CD4-positive, alpha-beta T cell (primary cell): ENCODE measurements around the gene FDXACB1. TPM values are rescaled to one million over a fixed set of nuclear protein-coding genes. Genes with fewer than 3 reads are reported as not detected.
A peak's percentile ranks its signal among the peaks of the same experiment; 100 is the strongest.

Source experiments
- ATAC-seq: fragments of 200-7000 bp; cut with Tn5 transposase; one replicate; pipeline ENCODE4 v1.10.0; 2022; ENCODE audit warnings: mild to moderate bottlenecking; ENCODE audit not compliant: poor library complexity
- CTCF ChIA-PET: fragments of 350-600 bp; sonication (Branson Sonifier 250); formaldehyde crosslinking; loops from one replicate; lab custom pipeline; 2021; ENCODE audit warnings: antibody characterized with exemption, inconsistent platforms; lab: Charles Lee
- POLR2A ChIA-PET: fragments of 350-600 bp; sonication (Branson Sonifier 250); formaldehyde crosslinking; loops from one replicate; lab custom pipeline; 2021; ENCODE audit warnings: antibody characterized with exemption, inconsistent platforms; lab: Charles Lee
- DNase-seq, 14 experiments: peaks; one replicate each; pipeline ENCODE4 v3.0.0-alpha.2; 2013 to 2020; ENCODE audit warnings: mixed read lengths in 2 of 14
- H3K27ac ChIP-seq, 2 donors: one replicate each; pipeline versions ENCODE4 v1.5.1 to v1.7.0; 2013; ENCODE audit warnings: low read length in 2 of 2, low read depth in 1 of 2, mild to moderate bottlenecking in 1 of 2
- H3K27me3 ChIP-seq, 2 experiments: 1 replicate in 1 of 2; 2 replicates in 1 of 2; pipeline versions ENCODE4 v1.6.1 to v1.7.0; 2013; ENCODE audit warnings: low read length in 2 of 2, control low read depth in 1 of 2, mild to moderate bottlenecking in 1 of 2, moderate library complexity in 1 of 2; ENCODE audit not compliant: insufficient read depth in 2 of 2, control insufficient read depth in 1 of 2
- H3K36me3 ChIP-seq: one replicate; pipeline ENCODE4 v1.6.1; 2013; ENCODE audit warnings: low read length, control low read depth; ENCODE audit not compliant: insufficient read depth
- H3K4me1 ChIP-seq: one replicate; pipeline ENCODE4 v1.6.1; 2013; ENCODE audit warnings: low read length, control low read depth; ENCODE audit not compliant: insufficient read depth
- H3K4me3 ChIP-seq: one replicate; pipeline ENCODE4 v1.5.1; 2013; ENCODE audit warnings: mild to moderate bottlenecking, low read length, moderate library complexity
- H3K9me3 ChIP-seq, 2 experiments: 1 replicate in 1 of 2; 2 replicates in 1 of 2; pipeline versions ENCODE4 v1.6.1 to v1.7.0; 2013; ENCODE audit warnings: low read length in 2 of 2, mild to moderate bottlenecking in 2 of 2, control low read depth in 1 of 2, moderate library complexity in 1 of 2; ENCODE audit not compliant: control insufficient read depth in 1 of 2, insufficient read depth in 1 of 2
- H3K27ac Mint-ChIP-seq: one replicate; pipeline ENCODE4 v1.8.0; 2020; ENCODE audit warnings: mixed read lengths
- H3K27me3 Mint-ChIP-seq: one replicate; pipeline ENCODE4 v1.8.0; 2021; ENCODE audit warnings: mixed read lengths
- H3K36me3 Mint-ChIP-seq: one replicate; pipeline ENCODE4 v1.8.0; 2021; ENCODE audit warnings: low read depth, mixed read lengths
- H3K4me1 Mint-ChIP-seq: one replicate; pipeline ENCODE4 v1.8.0; 2021; ENCODE audit warnings: low read depth, mixed read lengths
- H3K4me3 Mint-ChIP-seq: one replicate; pipeline ENCODE4 v1.8.0; 2020; ENCODE audit warnings: mild to moderate bottlenecking, mixed read lengths
- H3K9me3 Mint-ChIP-seq: one replicate; pipeline ENCODE4 v1.8.0; 2020; ENCODE audit warnings: mixed read lengths
- CTCF ChIP-seq: fragments of 200-600 bp; IDR thresholded peaks from one replicate; pipeline ENCODE4 v1.8.0; 2022; ENCODE audit warnings: antibody characterized with exemption, mild to moderate bottlenecking
- intact Hi-C, 2 experiments: fragments of 100-400 bp; cut with DNase I in 1 of 2; cut with micrococcal nuclease in 1 of 2; formaldehyde crosslinking; loops; one replicate each; pipeline versions ENCODE4 v1.15.1 to v1.9.0; 2023 to 2025; cut with DNase I, micrococcal nuclease
- total RNA-seq, 174 experiments: library from RNA in 2 of 174; stranded (reverse) in 2 of 174; gene quantifications; one replicate each; pipeline ENCODE4 v1.2.3 and lab custom pipeline; 2021 to 2026

FDXACB1 gene
- total RNA-seq, 2 experiments from 2014 or later, result 3.4 to 3.9 TPM

- no peak for DNase-seq
- no peaks in the 10 kb centered on the region for H3K9me3 ChIP-seq
- no peak overlapping the region for H3K27ac Mint-ChIP-seq
- TF ChIP-seq CTCF, result no peak
- H3K4me1 ChIP-seq, result peaks cover 14% of the 10 kb centered on the region
- H3K27ac ChIP-seq, result no peak overlapping the region
- H3K4me3 Mint-ChIP-seq, result no peak overlapping the region
- intact Hi-C loops, result loop anchor here in 1 of 2 experiments (5.0 kb wide), 1 partner anchor 145 kb away; the partner anchor contains the start of gene DLAT
- no peaks in the 10 kb centered on the region for H3K27me3 ChIP-seq
- peaks cover 18% of the 10 kb centered on the region for H3K4me1 Mint-ChIP-seq
- no peak for ATAC-seq
- ChIA-PET POLR2A (interaction anchor here (4.3 kb wide), 1 partner anchor 45 kb away, joined by 44 read pairs; no protein-coding TSS in a partner anchor), CTCF (interaction anchor here (1.7 kb wide), 1 partner anchor 11 kb away, joined by 4 read pairs; the partner anchor contains the start of gene ALG9)
- H3K36me3 Mint-ChIP-seq, result peaks cover 30% of the 10 kb centered on the region
- no peaks in the 10 kb centered on the region for H3K9me3 Mint-ChIP-seq
- no peaks in the 10 kb centered on the region for H3K36me3 ChIP-seq
- H3K4me3 ChIP-seq, result no peak overlapping the region
- H3K27me3 Mint-ChIP-seq, result no peaks in the 10 kb centered on the region
Observed at GRCh38 chr11:111882202-111882601, 3.2 kb upstream of the FDXACB1 start.

- intact Hi-C loops, result loop anchor here (1.0 to 5.0 kb wide), 9 partner anchors 8 to 338 kb away; partner anchors contain the start of genes NKAPD1 (in 2 of the 2), PIH1D2 (in 2 of the 2), ALG9 (in 1 of the 2) and DLAT (in 1 of the 2)
- Histone ChIP-seq H3K27me3 (no peaks in the 10 kb centered on the region), H3K9me3 (no peaks in the 10 kb centered on the region), H3K36me3 (peaks cover 14% of the 10 kb centered on the region), H3K4me3 (peak overlapping the region; percentile 76), H3K27ac (peak overlapping the region; percentile 97 to 99), H3K4me1 (peaks cover 14% of the 10 kb centered on the region)
- Mint-ChIP-seq H3K4me1 (peaks cover 18% of the 10 kb centered on the region), H3K4me3 (peak overlapping the region; percentile 92), H3K27ac (peak overlapping the region; percentile 94), H3K36me3 (peaks cover 36% of the 10 kb centered on the region), H3K9me3 (no peaks in the 10 kb centered on the region), H3K27me3 (no peaks in the 10 kb centered on the region)
- DNase-seq (no peak), ATAC-seq (peak; percentile 4)
- ChIA-PET CTCF (interaction anchor here (0.9 to 1.5 kb wide), 3 partner anchors 48 to 52 kb away, joined by 3 to 6 read pairs (median 3); no protein-coding TSS in a partner anchor), POLR2A (interaction anchor here (0.7 to 4.3 kb wide), 3 partner anchors 8 to 106 kb away, joined by 3 to 44 read pairs (median 20); partner anchors contain the start of gene ALG9)
- TF ChIP-seq CTCF, result no peak
Observed at GRCh38 chr11:111879637-111879960, 634 bp upstream of the FDXACB1 start.

GRCh38 chr11:111878385-111878848 is 548 bp downstream of the FDXACB1 start:
- Mint-ChIP-seq H3K27me3 (no peaks in the 10 kb centered on the region), H3K4me3 (peak overlapping the region; percentile 92), H3K9me3 (no peaks in the 10 kb centered on the region), H3K4me1 (peaks cover 18% of the 10 kb centered on the region), H3K27ac (peak overlapping the region; percentile 94), H3K36me3 (peaks cover 32% of the 10 kb centered on the region)
- no peak for TF ChIP-seq CTCF
- Histone ChIP-seq H3K36me3 (peaks cover 14% of the 10 kb centered on the region), H3K27ac (peak overlapping the region; percentile 97 to 99), H3K4me3 (peak overlapping the region; percentile 76), H3K9me3 (no peaks in the 10 kb centered on the region), H3K4me1 (peaks cover 14% of the 10 kb centered on the region), H3K27me3 (no peaks in the 10 kb centered on the region)
- intact Hi-C loops, result loop anchor here (2.0 to 5.0 kb wide), 6 partner anchors 102 to 339 kb away; partner anchors contain the start of genes NKAPD1 (in 2 of the 2), PIH1D2 (in 2 of the 2) and DLAT (in 1 of the 2)
- no peak for ATAC-seq
- no peak for DNase-seq
- ChIA-PET CTCF (interaction anchor here (0.9 to 2.1 kb wide), 6 partner anchors 9 to 274 kb away, joined by 3 to 6 read pairs (median 3); no protein-coding TSS in a partner anchor), POLR2A (interaction anchor here (4.3 kb wide), 1 partner anchor 48 kb away, joined by 44 read pairs; no protein-coding TSS in a partner anchor)
